Endothelial cell of umbilical vein (primary cell): ENCODE results near the gene SYT7. TPM values are rescaled to one million over a fixed set of nuclear protein-coding genes. Genes with fewer than 3 reads are reported as not detected.
A peak's percentile ranks its signal among the peaks of the same experiment; 100 is the strongest.

ENCODE experiments used
- BruUV-seq: library from RNA; stranded (reverse); fragments of 400-500 nt; replicated peaks from 2 replicates; lab custom pipeline; 2021; lab: Mats Ljungman, UMichigan
- CTCF ChIA-PET: fragments of 300-600, 350-600 bp; sonication (Branson Sonifier 250); formaldehyde crosslinking; loops from one replicate; lab custom pipeline; 2021; ENCODE audit warnings: antibody characterized with exemption, inconsistent platforms; lab: Charles Lee
- POLR2A ChIA-PET: fragments of 300-600, 350-600 bp; sonication (Branson Sonifier 250); formaldehyde crosslinking; loops from one replicate; lab custom pipeline; 2021; ENCODE audit warnings: antibody characterized with exemption, inconsistent platforms; lab: Charles Lee
- DNase-seq: peaks from one replicate; pipeline ENCODE4 v3.0.0-alpha.2; 2011; ENCODE audit warnings: low read depth, low spot score
- FAIRE-seq: peaks from 2 replicates; lab custom pipeline; 2011; peaks lifted over from hg19 to GRCh38; lab: Jason Lieb, UNC
- H2AFZ ChIP-seq: 2 replicates; pipeline ENCODE4 v1.6.0; 2012; ENCODE audit warnings: low read depth, low read length, control low read depth, inconsistent platforms
- H3K27ac ChIP-seq: 2 replicates; pipeline ENCODE4 v1.5.1; 2011; ENCODE audit warnings: low read depth, mild to moderate bottlenecking, control low read depth, low read length, moderate library complexity; ENCODE audit not compliant: insufficient read depth
- H3K27me3 ChIP-seq, 2 experiments: 2 replicates each; pipeline versions ENCODE4 v1.6.0 to v1.6.1; 2011; ENCODE audit warnings: low read length in 2 of 2, mixed read lengths in 1 of 2; ENCODE audit not compliant: control insufficient read depth in 2 of 2, insufficient read depth in 2 of 2
- H3K36me3 ChIP-seq, 2 experiments: 2 replicates in 1 of 2; 3 replicates in 1 of 2; pipeline ENCODE4 v1.5.1; 2011; ENCODE audit warnings: low read length in 2 of 2, mild to moderate bottlenecking in 1 of 2, moderate library complexity in 1 of 2; ENCODE audit not compliant: control insufficient read depth in 2 of 2, insufficient read depth in 2 of 2; ENCODE audit errors: extremely low read depth in 1 of 2
- H3K4me1 ChIP-seq: 3 replicates; pipeline ENCODE4 v1.5.1; 2011; ENCODE audit warnings: mild to moderate bottlenecking, low read length; ENCODE audit not compliant: control insufficient read depth, insufficient read depth; ENCODE audit errors: extremely low read depth
- H3K4me2 ChIP-seq: 2 replicates; pipeline ENCODE4 v1.6.1; 2011; ENCODE audit warnings: low read length, control low read depth, mixed read lengths; ENCODE audit not compliant: insufficient read depth
- H3K4me3 ChIP-seq, 3 experiments: fragments of 200-600 bp in 1 of 3; sonication (generic), shearing (Covaris generic) in 1 of 3; replicated peaks in 1 of 3; 2 replicates each; pipeline ENCODE4 v1.5.1; 2011 to 2016; ENCODE audit warnings: control low read depth in 3 of 3, low read length in 3 of 3, mild to moderate bottlenecking in 2 of 3, inconsistent platforms in 1 of 3, low read depth in 1 of 3, moderate library complexity in 1 of 3; ENCODE audit not compliant: insufficient read depth in 1 of 3
- H3K79me2 ChIP-seq: 2 replicates; pipeline ENCODE4 v1.6.0; 2012; ENCODE audit warnings: low read length, inconsistent platforms; ENCODE audit not compliant: control insufficient read depth, insufficient read depth
- H3K9ac ChIP-seq: replicated peaks from 2 replicates; pipeline ENCODE3; 2011; ENCODE audit warnings: low read length, control low read depth; ENCODE audit not compliant: insufficient read depth; ENCODE audit errors: extremely low read depth
- H3K9me1 ChIP-seq: replicated peaks from 3 replicates; pipeline ENCODE4 v1.6.0; 2011; ENCODE audit warnings: mild to moderate bottlenecking, low read length; ENCODE audit not compliant: control insufficient read depth, insufficient read depth; ENCODE audit errors: extremely low read depth
- H3K9me3 ChIP-seq: replicated peaks from 2 replicates; pipeline ENCODE4 v1.5.1; 2012; ENCODE audit warnings: low read length, inconsistent platforms; ENCODE audit not compliant: control insufficient read depth, insufficient read depth
- H4K20me1 ChIP-seq: replicated peaks from 2 replicates; pipeline ENCODE3; 2011; ENCODE audit warnings: mild to moderate bottlenecking, low read length; ENCODE audit not compliant: control insufficient read depth, insufficient read depth; ENCODE audit errors: extremely low read depth
- EZH2 ChIP-seq: IDR thresholded peaks from 2 replicates; pipeline ENCODE4 v1.6.1; 2012; ENCODE audit warnings: borderline replicate concordance, low read depth, mild to moderate bottlenecking, moderate library complexity, low read length, inconsistent platforms; ENCODE audit not compliant: severe bottlenecking
- FOS ChIP-seq: IDR thresholded peaks from 2 replicates; pipeline ENCODE4 v1.6.1; 2011; ENCODE audit warnings: mild to moderate bottlenecking, low read length, moderate library complexity, borderline replicate concordance; ENCODE audit not compliant: insufficient read depth
- GATA2 ChIP-seq: IDR thresholded peaks from 2 replicates; pipeline ENCODE4 v1.7.0; 2011; ENCODE audit warnings: low read depth, mild to moderate bottlenecking, moderate library complexity, mixed read lengths, low read length; ENCODE audit not compliant: insufficient read length, insufficient read depth
- JUN ChIP-seq: IDR thresholded peaks from 2 replicates; pipeline ENCODE4 v1.6.1; 2011; ENCODE audit warnings: borderline replicate concordance, low read depth; ENCODE audit not compliant: insufficient read length, insufficient read depth
- MYC ChIP-seq: IDR thresholded peaks from one replicate; pipeline ENCODE4 v1.6.1; 2011; ENCODE audit warnings: mild to moderate bottlenecking, low read depth, low read length
- POLR2A ChIP-seq: IDR thresholded peaks from 2 replicates; pipeline ENCODE4 v1.6.1; 2012; ENCODE audit warnings: low read depth, mild to moderate bottlenecking, control low read depth, low read length
- POLR2AphosphoS5 ChIP-seq: IDR thresholded peaks from 2 replicates; pipeline ENCODE4 v1.6.1; 2012; ENCODE audit warnings: low read depth, mild to moderate bottlenecking, control low read depth, low read length, moderate library complexity; ENCODE audit not compliant: insufficient read depth
- dilution Hi-C: fragments of 300-500 bp; cut with MboI; formaldehyde crosslinking; loops from one replicate; pipeline ENCODE4 v1.15.0; 2019; ENCODE audit warnings: low sequenced_read_pairs; ENCODE audit not compliant: extremely low pct_ligation_motif_present
- intact Hi-C: fragments of 100-400 bp; cut with micrococcal nuclease; formaldehyde crosslinking; loops from one replicate; pipeline ENCODE4 v1.10.0; 2022
- polyA plus RNA-seq, 4 experiments: library from polyadenylated mRNA; depleted of rRNA in 3 of 4; stranded (reverse) in 3 of 4; unstranded in 1 of 4; fragments of >200 nt; gene quantifications; 2 replicates each; pipeline versions ENCODE4 v1.2.1 to v1.2.3, GENCODE V29; 2011 to 2012; ENCODE audit warnings: missing spikeins in 1 of 4
- total RNA-seq: library from RNA; stranded (reverse); gene quantifications from 2 replicates; pipeline ENCODE4 v1.2.3, GENCODE V29; 2021
- TF ChIP-seq, protein P1 (sequence below), 2 donors: IDR thresholded peaks; 1 replicate in 1 of 2; 2 replicates in 1 of 2; pipeline ENCODE4 v1.5.1; 2011; ENCODE audit warnings: low read length in 2 of 2, mild to moderate bottlenecking in 2 of 2, moderate library complexity in 2 of 2, control low read depth in 1 of 2, inconsistent platforms in 1 of 2, low read depth in 1 of 2; ENCODE audit not compliant: insufficient read depth in 1 of 2; ENCODE audit errors: extremely low read depth in 1 of 2
- TF ChIP-seq, protein P2 (sequence below): IDR thresholded peaks from 2 replicates; pipeline ENCODE4 v1.6.1; 2011; ENCODE audit not compliant: insufficient read depth, insufficient read length

SYT7 gene
- total and polyA plus RNA-seq, 2 donors (not counting 3 experiments of a cell fraction or from before 2014, with no cell fraction given): 0.08 to 0.55 TPM

- BruUV-seq: no TSS peak
- no peaks in the 10 kb centered on the region for H3K79me2 ChIP-seq
- dilution Hi-C loops: no loop called here
- H3K36me3 ChIP-seq: no peaks in the 10 kb centered on the region
- no peak overlapping the region for H3K4me2 ChIP-seq
- no peak overlapping the region for H3K4me3 ChIP-seq
- intact Hi-C loops: no loop called here
- H3K9me1 ChIP-seq: no peaks in the 10 kb centered on the region
- no peaks in the 10 kb centered on the region for H3K4me1 ChIP-seq
- TF ChIP-seq, protein P1, sequence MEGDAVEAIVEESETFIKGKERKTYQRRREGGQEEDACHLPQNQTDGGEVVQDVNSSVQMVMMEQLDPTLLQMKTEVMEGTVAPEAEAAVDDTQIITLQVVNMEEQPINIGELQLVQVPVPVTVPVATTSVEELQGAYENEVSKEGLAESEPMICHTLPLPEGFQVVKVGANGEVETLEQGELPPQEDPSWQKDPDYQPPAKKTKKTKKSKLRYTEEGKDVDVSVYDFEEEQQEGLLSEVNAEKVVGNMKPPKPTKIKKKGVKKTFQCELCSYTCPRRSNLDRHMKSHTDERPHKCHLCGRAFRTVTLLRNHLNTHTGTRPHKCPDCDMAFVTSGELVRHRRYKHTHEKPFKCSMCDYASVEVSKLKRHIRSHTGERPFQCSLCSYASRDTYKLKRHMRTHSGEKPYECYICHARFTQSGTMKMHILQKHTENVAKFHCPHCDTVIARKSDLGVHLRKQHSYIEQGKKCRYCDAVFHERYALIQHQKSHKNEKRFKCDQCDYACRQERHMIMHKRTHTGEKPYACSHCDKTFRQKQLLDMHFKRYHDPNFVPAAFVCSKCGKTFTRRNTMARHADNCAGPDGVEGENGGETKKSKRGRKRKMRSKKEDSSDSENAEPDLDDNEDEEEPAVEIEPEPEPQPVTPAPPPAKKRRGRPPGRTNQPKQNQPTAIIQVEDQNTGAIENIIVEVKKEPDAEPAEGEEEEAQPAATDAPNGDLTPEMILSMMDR (IDR thresholded peaks at IDR 0.05; ENCODE audit: extremely low read depth in 1 of 2, insufficient read depth in 1 of 2, low read depth in 1 of 2, low read length in 2 of 2): peak; percentile 31 to 45
- no peak for TF ChIP-seq JUN
- no peak for FAIRE-seq
- ChIA-PET CTCF (interaction anchor here (0.5 to 1.4 kb wide), 5 partner anchors 14 to 93 kb away, joined by 3 to 5 read pairs (median 3); no protein-coding TSS in a partner anchor), POLR2A (no interaction called here)
- H3K9me3 ChIP-seq: no peaks in the 10 kb centered on the region
- no peak for DNase-seq
- H3K9ac ChIP-seq: no peak overlapping the region
- no peak overlapping the region for H2AFZ ChIP-seq
- no peak overlapping the region for H3K27ac ChIP-seq
- no peaks in the 10 kb centered on the region for H4K20me1 ChIP-seq
- H3K27me3 ChIP-seq: no peaks in the 10 kb centered on the region
These were observed 35.5 kb downstream of the SYT7 start for GRCh38 chr11:61545341-61545740.

DNA sequence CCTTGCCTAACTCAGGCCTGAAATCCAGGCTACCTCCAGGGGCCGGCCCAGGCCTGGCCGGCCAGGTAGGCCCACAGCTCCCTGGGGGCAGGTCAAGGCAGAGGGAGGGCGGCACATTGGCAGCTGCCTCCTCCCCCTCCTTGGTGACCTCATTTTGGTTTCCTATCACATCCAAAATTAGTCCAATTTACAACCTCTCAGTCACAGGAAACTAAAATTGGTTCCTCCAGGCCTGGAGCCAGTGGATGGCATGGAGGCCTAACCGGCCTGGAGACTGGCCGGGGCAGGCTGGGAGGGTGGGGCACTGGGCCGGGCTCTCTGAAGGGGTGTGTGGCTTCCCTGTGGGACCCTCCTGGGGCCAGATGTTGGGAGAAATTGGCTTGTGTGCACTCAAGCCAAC is 36.4 kb downstream of the SYT7 start:
- Histone ChIP-seq H3K4me1 (no peaks in the 10 kb centered on the region), H3K9me1 (no peaks in the 10 kb centered on the region), H3K27me3 (no peaks in the 10 kb centered on the region), H3K4me3 (no peak overlapping the region), H3K79me2 (no peaks in the 10 kb centered on the region), H3K9me3 (no peaks in the 10 kb centered on the region), H3K36me3 (no peaks in the 10 kb centered on the region), H4K20me1 (no peaks in the 10 kb centered on the region), H2AFZ (no peak overlapping the region), H3K4me2 (no peak overlapping the region), H3K9ac (no peak overlapping the region), H3K27ac (no peak overlapping the region)
- intact Hi-C loops (no loop called here), dilution Hi-C loops (no loop called here)
- FAIRE-seq: no peak
- POLR2A ChIA-PET: no interaction called here
- BruUV-seq: no TSS peak
- TF ChIP-seq FOS: no peak
- TF ChIP-seq, protein P1 (IDR thresholded peaks at IDR 0.05; ENCODE audit: extremely low read depth in 1 of 2, insufficient read depth in 1 of 2, low read depth in 1 of 2, low read length in 2 of 2): no peak
- no peak for TF ChIP-seq GATA2
- TF ChIP-seq EZH2: no peak
- no peak for TF ChIP-seq POLR2AphosphoS5
- no peak for TF ChIP-seq MYC
- TF ChIP-seq POLR2A: no peak
- TF ChIP-seq, protein P2, sequence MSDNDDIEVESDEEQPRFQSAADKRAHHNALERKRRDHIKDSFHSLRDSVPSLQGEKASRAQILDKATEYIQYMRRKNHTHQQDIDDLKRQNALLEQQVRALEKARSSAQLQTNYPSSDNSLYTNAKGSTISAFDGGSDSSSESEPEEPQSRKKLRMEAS: no peak
- no peak for TF ChIP-seq JUN
- no peak for DNase-seq
- CTCF ChIA-PET: interaction anchor here (1.2 to 1.6 kb wide), 3 partner anchors 13 to 94 kb away, joined by 3 to 5 read pairs (median 3); no protein-coding TSS in a partner anchor
